ENCODE results near the gene ARHGAP22. TPM values are rescaled to one million over a fixed set of nuclear protein-coding genes. Genes with fewer than 3 reads are reported as not detected.
A peak's percentile ranks its signal among the peaks of the same experiment; 100 is the strongest.

The ARHGAP22 gene
- total RNA-seq, 1 donor from 2014 or later = 11.7 TPM

GRCh38 chr10:48564466-48565160, 40.3 kb downstream of the ARHGAP22 start:
- DNase-seq (ENCODE audit: low spot score) (no peak), ATAC-seq (no peak)
- intact Hi-C loops (cut with DNase I) = no loop called here

- intact Hi-C loops (cut with DNase I) = loop anchor here (10.0 kb wide), 1 partner anchor 97 kb away; no protein-coding TSS in a partner anchor
- DNase-seq (ENCODE audit: low spot score) = no peak
These were observed 47.3 kb downstream of the ARHGAP22 start for GRCh38 chr10:48557511-48558123.

GRCh38 chr10:48556713-48557112, 48.2 kb downstream of the ARHGAP22 start:
- no peak for ATAC-seq
- DNase-seq (ENCODE audit: low spot score) = no peak
- intact Hi-C loops (cut with DNase I) = loop anchor here (10.0 kb wide), 1 partner anchor 98 kb away; no protein-coding TSS in a partner anchor

More at GRCh38 chr10:48557511-48558123, 47.3 kb downstream of the ARHGAP22 start:
- ATAC-seq = no peak

- intact Hi-C loops (cut with DNase I) = loop anchor here (10.0 kb wide), 1 partner anchor 99 kb away; no protein-coding TSS in a partner anchor
- DNase-seq (ENCODE audit: low spot score) = no peak
- no peak for ATAC-seq
These were observed 48.8 kb downstream of the ARHGAP22 start for GRCh38 chr10:48556065-48556464.

DNA sequence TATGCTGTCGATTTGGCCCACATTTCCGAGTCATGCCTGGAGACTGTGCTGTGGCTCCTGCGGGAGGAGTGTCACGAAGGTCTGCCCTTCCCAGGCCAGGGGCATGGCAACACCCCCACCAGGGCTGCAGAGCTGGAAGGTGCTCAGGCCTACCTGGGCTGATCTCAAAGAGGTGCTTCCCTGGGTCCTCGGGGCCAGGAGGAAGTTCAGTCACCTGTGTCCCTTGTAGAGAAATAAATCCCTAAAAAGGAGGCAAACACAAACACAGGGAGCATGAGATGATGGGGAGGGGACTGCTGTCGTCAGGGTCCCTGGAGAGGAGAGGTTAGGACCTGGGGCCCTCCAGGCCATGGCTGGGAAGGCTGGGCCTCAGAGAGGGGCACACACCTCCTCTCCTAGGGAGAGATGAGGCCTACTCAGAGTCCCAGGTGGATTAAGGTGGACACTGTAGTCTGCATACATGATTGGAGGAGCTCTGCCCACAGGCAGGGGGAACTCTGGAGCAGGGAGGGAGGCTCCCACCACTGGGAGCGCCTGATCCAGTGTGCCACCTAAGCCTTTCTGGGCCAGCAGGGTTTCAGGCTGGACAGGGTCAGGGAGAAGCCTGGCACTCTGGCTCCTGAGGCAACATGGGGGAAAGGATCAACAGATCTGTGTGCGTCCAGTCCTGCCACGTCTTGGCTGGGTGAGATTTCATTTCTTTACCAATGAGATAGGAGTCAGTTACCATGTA, 49.4 kb downstream of the ARHGAP22 start:
- no peak for DNase-seq (ENCODE audit: low spot score)
- intact Hi-C loops (cut with DNase I) = loop anchor here (10.0 kb wide), 1 partner anchor 99 kb away; no protein-coding TSS in a partner anchor
- ATAC-seq = no peak

DNA sequence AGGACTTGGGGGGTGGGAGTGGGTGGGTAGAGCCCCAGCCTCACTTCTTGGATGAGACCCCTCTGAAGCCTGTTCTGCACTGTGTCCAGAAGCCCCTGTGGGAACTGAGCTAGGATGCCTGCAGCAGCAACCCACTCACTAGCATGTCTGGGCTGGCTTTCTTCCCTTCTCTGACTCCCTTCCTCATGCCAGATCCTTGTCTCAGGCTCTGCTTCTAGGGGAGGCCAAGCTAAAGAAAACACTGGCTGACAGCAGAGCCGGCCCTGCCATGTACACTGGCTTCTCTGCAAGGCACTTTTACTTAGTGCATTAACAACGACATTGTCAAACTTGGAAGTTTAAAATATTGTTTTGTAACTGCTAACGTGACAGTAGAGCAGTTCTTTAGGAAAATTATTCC, 50.2 kb downstream of the ARHGAP22 start:
- DNase-seq (ENCODE audit: low spot score) = no peak
- intact Hi-C loops (cut with DNase I) = loop anchor here (10.0 kb wide), 1 partner anchor 100 kb away; no protein-coding TSS in a partner anchor
- peak; percentile 40 for ATAC-seq

DNA sequence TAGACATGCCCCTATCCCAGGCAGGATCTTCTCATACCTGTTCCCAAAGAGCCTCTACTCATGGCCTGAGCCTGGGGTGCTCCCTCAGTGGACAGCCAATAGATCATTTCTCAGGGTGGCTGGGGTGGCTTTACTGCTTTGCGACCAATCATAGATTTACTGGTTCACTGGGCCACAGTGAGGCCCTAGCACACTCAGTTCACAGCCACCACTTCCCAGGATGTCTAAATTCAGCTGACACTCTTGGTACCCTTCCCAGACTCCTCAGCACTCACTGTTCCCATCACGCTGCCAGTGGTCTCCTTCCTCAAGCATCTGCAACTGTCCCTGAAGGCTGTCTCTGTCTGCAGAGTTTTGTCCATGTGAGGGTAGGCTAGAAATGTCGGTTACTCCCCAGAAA, 50.6 kb downstream of the ARHGAP22 start:
- intact Hi-C loops (cut with DNase I) = loop anchor here (10.0 kb wide), 1 partner anchor 101 kb away; no protein-coding TSS in a partner anchor
- ATAC-seq = no peak

DNA sequence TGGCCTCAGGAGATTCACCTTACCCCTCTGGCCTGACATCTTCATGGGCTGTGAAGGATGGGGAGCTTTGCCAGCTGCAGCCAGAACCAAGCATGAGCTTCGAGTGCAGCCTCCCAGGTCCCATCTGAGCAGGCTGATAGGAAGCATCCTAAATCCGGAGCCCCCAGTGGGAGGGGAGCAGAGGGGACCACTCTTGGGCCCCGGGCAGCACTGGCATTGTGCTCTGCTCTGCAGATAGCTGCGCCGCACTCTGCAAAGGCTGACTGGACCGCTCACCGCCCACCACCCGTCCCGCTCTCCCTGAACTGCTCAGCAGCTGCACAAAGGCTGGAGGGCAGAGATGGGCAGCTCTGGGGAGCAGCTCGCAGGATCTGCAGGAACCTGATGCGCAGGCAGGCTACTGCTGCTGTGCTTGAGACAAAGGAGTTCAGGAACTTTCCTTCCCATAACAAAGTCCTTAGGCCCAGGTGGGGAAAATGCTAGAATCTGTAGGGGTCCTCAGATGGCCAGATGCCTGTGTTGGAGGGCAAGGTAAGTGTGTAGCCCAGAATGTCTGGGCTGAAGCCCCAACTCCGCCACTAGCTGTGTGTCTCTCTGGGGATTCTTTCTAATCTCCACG, 51.8 kb downstream of the ARHGAP22 start:
- no peak for ATAC-seq
- intact Hi-C loops (cut with DNase I) = loop anchor here (10.0 kb wide), 1 partner anchor 102 kb away; no protein-coding TSS in a partner anchor
- no peak for DNase-seq (ENCODE audit: low spot score)

More for the DNA sequence above, 50.6 kb downstream of the ARHGAP22 start:
- no peak for DNase-seq (ENCODE audit: low spot score)

- DNase-seq (ENCODE audit: low spot score) (peak; percentile 57), ATAC-seq (peak; percentile 66)
- intact Hi-C loops (cut with DNase I) = loop anchor here (10.0 kb wide), 1 partner anchor 103 kb away; no protein-coding TSS in a partner anchor
These were observed 52.8 kb downstream of the ARHGAP22 start for GRCh38 chr10:48551861-48552591.

- ATAC-seq = no peak
- intact Hi-C loops (cut with DNase I) = loop anchor here (10.0 kb wide), 1 partner anchor 104 kb away; no protein-coding TSS in a partner anchor
- DNase-seq (ENCODE audit: low spot score) = no peak
These were observed 53.9 kb downstream of the ARHGAP22 start for GRCh38 chr10:48550977-48551376.

DNA sequence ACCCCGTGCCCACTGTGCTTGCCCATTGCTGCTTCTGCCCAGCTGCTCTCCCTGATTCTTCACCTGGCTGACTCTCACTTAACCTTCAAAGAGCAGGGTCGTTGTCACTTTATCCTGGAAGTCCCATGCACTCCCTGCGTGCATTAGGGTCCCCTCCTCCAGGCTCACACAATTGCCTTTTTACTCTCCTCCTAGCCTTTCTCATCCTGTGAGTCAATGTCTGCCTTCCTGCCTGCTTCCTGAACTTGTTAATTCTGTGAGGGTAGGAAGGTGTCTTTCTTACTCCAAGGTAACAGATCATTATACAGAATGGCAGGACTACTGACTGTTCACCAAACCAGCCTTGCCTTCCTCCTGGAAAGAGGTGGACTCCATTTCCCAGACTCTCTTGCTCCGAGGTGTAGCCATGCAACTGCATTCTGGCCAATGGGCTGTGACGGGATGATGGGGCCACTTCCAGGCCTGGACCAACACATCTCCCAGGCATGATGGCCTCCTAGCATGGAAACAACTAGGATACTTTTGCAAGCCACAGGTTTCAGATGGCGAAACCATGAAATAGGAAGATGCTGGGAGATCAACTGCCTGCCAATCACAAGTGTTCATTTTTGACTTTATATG, 54.7 kb downstream of the ARHGAP22 start:
- no peak for DNase-seq (ENCODE audit: low spot score)
- intact Hi-C loops (cut with DNase I) = loop anchor here (10.0 kb wide), 1 partner anchor 105 kb away; no protein-coding TSS in a partner anchor
- no peak for ATAC-seq

DNA sequence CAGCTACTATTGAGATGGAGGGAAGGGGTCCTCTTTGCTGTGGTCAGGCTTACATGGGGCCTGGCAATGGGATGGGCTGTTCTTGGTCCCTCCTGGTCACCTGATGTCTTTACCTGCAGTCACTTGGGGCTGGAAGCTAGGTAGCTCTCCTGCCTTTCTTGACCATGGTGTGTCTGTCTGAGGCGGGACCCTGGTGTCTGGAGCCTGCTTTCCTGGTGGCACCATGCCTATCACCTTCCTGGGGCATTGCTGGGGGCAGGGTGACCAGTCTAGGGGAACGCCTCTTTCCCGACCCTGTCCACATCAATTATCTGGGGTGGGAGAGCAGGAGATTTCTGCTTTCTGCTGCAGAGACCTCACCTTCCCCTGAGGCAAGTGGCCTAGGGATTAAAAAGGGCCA, 55.6 kb downstream of the ARHGAP22 start:
- no peak for ATAC-seq
- intact Hi-C loops (cut with DNase I) = no loop called here
- DNase-seq (ENCODE audit: low spot score) = no peak

DNA sequence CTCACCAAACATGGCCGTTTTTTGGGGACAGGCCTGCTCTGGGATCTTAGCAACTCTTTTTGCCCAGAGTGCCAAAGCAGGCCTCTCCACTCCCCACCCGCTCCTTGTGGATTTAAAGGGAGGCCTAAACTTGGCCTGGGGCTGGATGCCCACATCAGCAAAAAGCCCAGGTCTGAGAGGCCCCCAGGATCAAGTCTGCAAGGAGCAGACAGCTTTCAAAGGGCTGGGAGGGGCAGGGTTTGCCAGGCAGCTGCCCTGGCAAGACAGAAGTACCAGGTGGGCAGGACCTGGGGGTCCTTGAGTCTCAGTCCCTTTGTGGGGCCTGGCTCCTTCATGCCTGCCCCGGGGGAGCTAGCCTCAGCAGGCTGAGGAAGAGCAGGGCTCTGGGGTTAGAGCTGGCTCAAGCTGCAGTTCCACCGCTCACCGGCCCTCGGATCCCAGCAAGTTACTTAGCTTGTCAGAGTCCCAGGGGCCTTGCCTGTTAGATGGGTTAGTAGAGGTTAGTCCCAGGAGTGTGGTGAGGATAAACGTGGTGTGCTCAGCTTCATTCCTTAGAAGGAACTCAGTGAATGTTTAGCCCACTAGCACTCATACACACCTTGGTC, 56.2 kb downstream of the ARHGAP22 start:
- no peak for DNase-seq (ENCODE audit: low spot score)
- intact Hi-C loops (cut with DNase I) = no loop called here
- ATAC-seq = no peak

GRCh38 chr10:48547981-48548380, 56.9 kb downstream of the ARHGAP22 start:
- intact Hi-C loops (cut with DNase I) = no loop called here
- no peak for DNase-seq (ENCODE audit: low spot score)
- ATAC-seq = no peak

GRCh38 chr10:48547061-48547895, 57.6 kb downstream of the ARHGAP22 start:
- no peak for ATAC-seq
- DNase-seq (ENCODE audit: low spot score) = no peak
- intact Hi-C loops (cut with DNase I) = no loop called here

DNA sequence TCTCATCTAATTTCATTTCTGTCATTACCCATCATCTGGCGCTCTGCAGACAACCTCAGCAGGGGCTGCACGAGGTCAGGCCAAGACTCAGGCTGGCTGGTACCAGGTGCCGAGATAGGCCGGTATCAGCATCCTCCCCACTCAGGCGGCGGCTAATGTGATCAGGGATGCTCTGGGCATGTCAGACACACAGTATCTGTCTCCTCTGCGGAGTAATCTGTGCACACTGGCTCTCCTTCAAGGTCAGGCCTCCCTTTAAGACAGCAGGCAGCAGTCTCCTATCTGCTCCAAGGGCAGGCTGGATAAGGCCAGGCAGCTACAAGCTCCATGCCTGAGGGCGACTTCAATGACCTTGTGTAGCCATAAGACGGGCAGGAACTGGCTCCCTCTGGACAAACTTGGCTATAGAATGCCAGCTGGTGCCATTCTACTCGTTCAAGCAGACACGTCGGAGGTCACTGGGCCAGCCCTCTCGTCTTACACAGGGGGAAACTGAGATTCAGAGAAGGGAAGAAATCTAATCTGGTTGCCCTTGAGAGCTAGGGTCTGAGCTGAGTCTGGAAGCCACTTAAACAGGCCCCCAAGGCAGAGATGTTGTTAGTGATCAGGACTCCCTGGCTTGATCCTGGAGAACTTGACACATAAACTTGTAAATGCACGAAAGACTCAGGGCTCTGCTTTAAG, 59.3 kb downstream of the ARHGAP22 start:
- intact Hi-C loops (cut with DNase I) = no loop called here
- no peak for DNase-seq (ENCODE audit: low spot score)
- no peak for ATAC-seq

Measured in sciatic nerve (tissue), 2 donors.